ENCODE measurements around the gene MYO1D.
"Not testable (repeated sequence)": the region's sequence is repeated elsewhere in the genome, so short reads cannot be mapped to it uniquely, and the experiment has no call there.

MYO1D gene

DNA sequence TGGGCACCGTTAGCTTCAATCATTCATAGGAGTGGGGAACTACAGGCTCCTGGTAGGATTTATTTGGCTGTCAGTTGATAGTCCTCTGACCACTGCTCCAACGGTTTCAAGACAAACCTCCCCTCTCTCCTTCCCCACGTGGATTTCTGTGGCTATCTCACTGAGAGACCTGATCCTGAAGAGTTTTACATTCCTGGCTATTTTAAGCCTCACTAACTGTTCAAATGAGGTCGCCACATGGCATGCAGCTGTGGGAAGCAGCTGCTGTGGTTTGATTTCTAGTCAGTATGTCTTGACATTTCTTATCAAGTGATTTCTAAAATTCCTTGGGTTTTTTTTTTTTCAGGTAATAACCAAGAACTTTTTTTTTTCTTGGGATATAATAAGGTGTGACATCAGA, 351.8 kb downstream of the MYO1D start:
- DNase-seq (ENCODE audit: low spot score), result no peak

DNA sequence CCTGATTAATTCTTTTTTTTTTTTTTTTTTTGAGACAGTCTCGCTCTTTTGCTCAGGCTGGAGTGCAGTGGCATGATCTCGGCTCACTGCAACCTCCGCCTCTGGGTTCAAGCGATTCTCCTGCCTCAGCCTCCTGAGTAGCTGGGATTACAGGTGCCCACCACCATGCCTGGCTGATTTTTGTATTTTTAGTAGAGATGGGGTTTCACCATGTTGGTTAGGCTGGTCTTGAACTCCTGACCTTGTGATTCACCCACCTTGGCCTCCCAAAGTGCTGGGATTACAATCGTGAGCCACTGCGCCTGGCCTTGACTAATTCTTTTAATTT, 352.4 kb downstream of the MYO1D start:
- DNase-seq (ENCODE audit: low spot score), result not testable (repeated sequence)

DNA sequence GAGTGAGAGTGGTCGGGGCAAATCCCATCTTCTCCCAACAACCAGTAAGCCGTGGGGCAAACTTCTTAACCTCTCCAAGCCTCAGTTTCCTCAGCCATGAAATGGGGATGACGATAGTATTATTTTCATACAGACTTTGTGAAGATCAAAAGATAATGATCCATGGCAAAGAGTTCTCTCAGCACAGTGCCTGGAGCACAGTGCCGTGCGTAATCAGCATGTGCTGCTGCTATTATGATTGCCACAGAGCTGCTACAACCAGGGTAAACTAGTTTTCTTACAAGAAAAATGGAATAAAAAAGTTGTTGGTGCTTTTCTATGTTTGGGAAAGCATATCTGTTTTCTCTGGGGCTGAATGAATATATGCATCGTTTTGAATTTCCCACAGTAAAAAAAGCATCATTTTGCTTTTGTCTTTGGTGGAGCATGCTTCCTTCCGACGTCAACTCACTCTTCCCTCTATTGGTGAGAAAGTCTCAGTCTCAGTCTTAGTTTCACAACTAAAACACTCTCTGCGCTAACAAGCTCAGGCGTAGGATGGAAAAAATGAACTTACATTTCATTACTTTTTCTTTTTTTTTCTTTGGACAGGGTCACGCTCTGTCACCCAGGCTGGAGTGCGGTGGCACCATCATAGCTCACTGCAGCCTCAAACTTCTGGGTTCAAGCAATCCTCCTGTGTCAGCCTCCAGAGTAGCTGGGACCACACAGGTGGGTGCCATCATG, 352.9 kb downstream of the MYO1D start:
- DNase-seq (ENCODE audit: low spot score), result no peak

DNA sequence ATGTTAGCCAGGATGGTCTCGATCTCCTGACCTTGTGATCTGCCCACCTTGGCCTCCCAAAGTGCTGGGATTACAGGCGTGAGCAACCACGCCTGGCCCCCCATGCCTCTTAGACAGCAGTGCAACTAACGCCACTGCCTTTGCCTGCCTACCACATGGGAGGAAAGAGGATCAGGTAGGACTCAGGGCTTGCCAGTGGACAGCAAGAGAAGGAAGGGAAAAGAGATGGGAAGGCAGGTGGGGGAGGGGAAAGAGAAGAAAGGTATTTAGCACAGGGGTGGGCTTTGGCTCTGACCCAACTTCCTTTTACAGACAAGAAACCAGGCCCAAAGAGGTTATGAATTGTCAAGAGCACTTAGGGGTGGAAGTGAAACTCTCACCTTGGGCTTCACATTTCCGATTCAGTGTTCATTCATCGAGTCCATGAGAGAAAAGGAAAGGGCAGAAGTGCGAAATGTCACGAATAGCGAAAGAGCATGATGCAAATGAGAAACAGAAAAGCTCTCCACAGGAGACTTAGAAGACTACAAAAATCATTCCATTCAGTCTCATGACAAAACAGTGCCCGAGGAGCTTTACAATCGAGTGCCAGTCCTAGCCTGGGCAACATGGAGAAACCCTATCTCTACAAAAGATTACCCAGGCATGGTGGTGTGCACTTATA, 353.8 kb downstream of the MYO1D start:
- no peak for DNase-seq (ENCODE audit: low spot score)

DNA sequence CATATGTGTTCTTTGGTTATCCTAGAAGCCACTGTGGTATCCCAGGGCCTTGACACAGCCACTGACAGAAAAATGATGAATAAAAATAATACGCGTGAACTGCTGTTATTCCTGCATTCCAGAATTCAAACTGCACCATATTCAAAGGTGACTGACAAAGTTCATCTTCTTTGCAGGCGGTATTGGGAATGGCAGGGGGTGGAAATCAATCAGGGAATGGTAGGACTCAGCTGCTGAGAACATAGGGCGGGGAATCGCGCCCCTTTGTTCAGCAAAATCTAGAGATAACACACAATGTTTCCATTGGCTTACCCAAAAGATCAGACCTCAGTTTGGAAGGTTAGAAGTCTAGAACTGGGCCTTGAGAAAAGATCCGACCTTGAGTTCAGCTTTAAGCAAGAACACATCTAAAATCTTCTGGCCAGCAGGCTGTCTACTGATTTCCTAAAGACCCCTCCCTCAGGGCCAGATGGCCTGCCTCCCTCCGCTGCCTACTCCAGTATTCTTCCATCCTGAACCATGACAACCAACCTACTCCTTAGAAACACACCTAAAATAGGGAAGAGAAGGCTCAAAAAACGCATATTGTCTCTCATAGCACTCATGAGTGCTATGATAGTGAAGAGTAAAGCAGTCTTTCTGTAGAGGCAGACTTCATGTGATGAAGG, 356.1 kb downstream of the MYO1D start:
- peak; percentile 49 for DNase-seq (ENCODE audit: low spot score)

DNA sequence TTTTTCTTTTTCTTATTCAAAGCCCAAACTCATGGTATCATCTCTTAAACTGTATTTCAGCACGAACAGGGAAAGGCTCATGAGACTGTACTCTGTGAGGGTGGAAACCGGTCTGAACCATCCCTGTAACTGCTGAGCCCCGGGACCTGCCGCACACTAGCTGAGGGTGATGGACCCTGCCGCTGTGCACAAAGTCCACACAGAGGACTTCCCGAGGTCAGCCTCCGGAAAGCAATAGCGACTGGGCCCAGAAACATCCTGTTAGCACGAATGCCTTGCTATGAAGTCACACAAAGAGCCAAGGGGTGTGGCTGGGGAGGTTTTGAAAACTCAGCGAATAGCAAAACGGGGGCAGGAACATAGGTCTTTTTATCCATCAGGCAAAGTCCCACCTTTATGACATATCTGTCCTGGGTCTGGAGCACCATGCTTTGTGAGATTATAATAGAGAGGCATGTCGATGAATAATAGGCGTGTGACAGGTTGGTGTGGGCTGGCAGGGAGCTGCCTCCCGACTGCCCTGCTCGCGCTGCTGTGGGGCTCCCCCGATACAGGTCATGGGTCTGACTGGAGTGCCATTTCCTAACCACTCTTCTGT, 356.7 kb downstream of the MYO1D start:
- DNase-seq (ENCODE audit: low spot score), result no peak

DNA sequence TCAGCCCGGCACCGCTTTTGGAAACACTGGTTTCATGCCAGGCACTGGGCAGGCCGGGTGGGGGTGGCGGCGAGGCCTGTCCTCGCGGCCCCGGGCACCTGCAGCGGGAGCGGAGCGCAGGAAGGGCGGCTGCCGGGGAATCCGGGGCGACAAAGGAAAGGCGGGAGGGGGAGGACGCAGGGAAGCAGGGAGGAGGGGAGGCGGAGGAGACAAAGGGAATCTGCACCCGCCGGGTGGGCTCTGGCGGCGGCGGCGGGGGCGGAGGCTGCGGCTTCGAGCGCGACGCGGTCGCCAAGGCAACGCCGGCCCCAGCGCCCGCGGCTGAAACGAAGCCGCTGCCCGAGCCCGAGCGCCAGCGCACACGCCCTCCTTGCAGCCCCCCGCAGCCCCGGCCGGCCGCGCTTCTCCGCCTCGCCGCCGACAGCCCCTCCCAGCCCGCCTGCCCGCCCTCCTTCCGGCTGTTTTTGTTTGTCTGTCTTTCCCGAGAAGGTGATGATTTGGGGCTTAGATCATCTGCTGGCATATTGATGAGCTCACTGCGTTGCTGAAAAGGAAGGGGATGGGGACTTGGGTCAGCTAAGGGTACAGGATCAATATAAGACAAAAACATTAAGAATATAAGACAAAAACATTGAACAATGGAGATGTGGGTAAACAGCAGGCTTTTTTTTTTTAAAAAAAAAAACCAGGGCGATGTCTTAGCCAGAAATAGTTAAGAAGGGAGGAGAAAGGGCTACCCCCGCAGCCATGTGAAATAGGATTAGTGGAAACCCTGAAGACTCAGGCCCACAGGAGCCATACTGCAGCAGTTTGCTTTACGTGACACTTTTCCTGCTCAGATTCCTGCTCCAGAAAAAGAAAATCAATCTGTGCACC, 357.5 kb downstream of the MYO1D start:
- DNase-seq (ENCODE audit: low spot score), result peak; percentile 47

DNA sequence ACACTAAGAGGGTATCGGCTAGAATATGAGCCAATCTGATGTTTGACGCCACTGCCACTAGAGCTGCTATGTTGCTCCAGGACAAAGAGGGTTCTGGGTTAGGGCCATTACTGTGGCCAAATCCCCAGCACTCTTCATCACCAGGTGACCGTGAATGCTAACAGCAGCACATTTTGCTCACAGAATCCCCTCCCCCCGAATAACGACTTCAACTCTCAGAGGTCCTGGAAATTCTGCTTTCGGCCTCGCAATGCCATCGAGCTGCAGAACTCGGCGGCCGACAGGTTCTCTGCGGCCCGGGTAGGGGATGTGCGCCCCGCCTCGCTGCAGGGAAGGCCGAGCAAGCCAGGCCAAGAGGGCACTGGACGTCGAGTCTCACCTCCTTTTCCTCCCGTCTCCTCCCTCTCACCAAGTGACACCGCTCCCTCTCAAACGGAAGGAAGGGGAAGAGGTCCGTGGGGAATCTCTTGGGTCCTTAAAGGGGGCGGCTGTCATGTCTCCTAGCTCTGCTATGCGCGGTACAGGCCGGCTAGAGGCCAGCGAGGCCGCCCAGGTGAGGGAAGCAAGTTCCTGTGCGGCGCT, 358.2 kb downstream of the MYO1D start:
- no peak for DNase-seq (ENCODE audit: low spot score)

DNA sequence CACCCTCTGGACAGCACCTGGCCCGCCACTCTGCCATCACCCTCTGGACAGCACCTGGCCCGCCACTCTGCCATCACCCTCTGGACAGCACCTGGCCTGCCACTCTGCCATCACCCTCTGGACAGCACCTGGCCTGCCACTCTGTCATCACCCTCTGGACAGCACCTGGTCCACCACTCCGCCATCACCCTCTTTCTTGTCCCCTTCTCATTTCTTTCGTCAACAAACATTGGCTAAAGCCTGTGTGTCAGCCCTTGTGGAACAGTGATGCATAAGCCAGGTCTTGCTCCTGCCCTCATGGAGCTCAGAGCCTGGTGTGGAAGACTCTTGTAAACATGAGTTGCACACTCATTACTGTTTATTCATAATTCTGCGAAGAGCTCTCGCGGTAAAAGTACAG, 358.9 kb downstream of the MYO1D start:
- no peak for DNase-seq (ENCODE audit: low spot score)

DNA sequence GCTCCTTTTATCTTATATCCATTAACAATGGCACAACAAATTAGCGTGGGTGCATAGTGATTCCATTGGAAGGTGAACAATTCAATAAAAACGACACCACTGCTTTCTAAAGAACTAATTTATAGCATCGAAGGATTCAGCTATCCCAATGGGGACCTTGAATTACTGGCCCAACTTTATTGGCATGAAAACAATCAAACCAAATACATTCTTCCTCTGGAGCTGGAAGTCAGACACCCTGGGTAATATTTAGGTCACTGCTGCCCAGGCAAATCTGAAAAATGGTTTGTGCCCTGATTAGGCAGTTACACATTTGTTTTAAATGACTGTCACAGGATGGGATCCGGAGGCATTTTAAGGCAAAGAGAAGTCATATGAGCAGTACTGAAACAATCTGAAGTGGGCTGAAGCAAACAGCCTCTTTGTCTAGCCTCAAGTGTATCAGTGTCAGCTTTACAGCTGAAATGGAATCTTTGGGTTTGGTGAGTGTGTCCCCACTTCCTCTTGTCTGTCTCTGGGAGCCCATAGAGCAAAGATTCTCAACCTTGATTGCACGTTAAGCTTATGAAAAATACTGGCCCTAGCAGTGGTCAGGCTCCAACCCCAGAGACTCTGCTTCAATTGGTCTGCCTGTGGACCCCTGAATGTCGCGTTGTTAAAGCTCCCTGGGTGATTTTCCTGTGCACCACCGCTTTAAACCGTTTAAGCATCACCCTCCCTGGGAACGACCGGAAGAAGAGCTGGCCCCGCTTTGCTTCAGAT, 359.8 kb downstream of the MYO1D start:
- no peak for DNase-seq (ENCODE audit: low spot score)

DNA sequence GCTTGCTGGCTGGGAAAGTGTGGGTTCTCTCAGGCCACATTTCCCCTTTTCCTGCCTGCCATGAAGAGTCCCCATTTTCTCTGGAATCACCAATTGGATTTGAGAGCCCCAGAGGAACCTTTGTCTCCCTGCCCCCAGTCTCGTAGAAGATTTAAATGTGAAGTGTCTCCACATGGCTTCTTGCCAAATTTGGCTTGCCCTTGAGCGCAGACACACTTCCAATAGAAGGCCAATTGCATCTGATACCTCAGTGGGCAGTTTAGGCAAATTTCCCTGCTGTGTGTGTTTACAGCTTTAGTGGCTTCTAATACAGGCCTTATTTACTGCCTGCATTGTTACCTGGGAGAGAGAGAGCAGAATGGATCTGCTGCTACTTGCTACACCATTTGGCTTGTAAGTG, 360.5 kb downstream of the MYO1D start:
- DNase-seq (ENCODE audit: low spot score), result no peak

DNA sequence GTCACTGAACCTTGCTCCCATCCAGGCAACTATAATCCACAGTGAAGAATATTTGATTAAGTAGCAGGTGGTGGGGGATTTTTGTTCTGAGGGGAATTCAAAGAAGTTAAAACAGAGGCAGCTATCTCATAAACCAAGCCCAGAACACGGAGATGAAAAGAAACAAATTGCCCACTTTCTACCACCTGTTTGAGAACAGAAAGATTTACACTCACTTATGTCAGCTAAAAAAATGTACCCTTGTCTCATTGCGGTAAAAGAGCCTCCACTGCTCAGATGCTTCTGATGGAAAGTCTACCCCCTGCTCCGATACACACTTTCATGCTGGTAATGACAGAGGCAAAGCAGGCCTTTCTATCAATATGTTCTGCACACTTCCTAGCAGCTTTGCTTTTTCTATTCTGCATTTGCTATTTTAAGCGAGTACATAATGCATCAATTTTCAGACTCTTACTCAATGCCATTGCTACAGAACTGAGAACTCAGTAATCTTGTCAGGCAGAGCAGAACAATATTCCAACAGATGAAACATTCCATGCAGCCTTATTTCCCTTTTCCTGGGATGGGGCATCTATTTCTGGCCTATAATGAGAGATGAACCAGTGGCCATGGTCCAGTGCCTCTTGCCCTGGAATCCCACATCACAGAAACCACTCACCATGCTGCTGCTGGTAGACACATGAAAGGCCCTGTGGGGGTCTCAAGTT, 361.1 kb downstream of the MYO1D start:
- peak; percentile 60 for DNase-seq (ENCODE audit: low spot score)

DNA sequence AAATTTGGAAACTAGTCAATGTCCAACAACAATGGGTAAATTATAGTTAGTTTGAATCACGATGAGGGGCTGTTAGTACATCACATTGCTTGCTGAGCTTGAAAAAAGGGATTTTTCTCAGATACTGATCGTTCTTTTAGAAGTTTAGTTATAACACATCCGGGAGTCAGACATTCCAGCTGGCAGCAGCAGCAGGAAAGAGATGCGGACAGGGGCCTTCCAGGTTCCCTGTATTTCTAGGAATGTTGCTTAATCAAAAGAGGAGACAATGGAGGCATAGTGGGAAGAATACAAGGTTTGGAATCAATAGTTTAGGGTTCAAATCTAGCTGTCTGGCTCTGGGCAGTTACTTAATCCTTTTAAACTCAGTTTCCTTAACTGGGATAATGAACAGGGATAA, 362.3 kb downstream of the MYO1D start:
- DNase-seq (ENCODE audit: low spot score), result no peak

DNA sequence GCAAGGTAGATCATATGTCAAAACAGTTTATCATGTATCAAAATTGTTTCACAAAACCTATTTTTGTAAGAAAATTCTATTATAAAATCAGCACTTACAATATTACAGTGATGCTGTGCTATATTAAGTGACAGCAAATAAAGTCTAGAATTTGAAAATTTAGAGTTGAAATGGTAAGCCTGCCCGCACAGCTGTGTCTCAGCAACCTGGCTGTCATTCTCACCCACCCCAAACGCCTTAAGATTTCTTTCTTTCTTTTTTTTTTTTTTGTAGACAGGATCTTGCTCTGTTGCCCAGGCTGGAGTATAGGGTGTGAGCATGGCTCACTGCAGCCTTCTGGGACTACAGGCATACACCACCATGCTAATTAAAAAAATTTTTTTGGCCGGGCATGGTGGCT, 363.3 kb downstream of the MYO1D start:
- DNase-seq (ENCODE audit: low spot score), result no peak

DNA sequence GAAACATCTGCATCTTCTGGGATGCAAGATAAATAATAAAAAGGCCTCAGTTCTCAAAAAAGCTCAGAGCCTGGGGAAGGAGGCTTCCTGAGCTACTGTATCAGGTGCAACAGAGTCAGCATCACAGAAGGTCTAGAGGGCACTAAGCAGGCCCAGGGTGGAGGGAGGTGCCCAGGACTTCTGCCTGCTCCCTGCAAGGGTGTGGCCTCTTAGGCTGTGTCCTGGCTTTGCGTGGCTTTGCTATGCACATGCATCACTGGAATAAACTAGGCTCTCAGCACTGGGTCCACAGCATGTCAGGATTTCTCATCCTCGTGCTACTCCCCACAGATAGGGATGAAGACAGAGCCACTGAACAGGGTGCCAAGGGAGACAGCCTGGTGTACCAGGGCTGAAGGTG, 364.6 kb downstream of the MYO1D start:
- DNase-seq (ENCODE audit: low spot score), result no peak

DNA sequence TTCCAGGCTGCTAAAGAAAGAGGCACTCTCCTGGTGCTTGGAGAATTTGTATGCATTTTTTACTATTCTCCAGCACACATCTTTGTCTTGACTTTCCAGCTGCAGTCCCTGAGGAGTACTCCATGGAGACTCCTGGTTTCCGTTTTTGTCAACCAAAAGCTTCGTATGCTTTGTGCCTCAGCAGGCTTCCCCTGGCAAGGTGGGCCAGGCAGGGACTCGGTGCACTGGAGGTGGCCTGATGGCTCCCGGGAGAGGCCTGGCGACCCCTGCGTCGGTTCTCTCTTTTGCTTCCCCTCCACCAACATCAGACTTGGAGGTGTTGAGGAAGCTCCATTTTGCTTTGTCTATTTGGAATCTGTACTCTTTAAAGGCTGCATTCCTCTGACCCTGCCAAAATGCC, 366.5 kb downstream of the MYO1D start:
- no peak for DNase-seq (ENCODE audit: low spot score)

DNA sequence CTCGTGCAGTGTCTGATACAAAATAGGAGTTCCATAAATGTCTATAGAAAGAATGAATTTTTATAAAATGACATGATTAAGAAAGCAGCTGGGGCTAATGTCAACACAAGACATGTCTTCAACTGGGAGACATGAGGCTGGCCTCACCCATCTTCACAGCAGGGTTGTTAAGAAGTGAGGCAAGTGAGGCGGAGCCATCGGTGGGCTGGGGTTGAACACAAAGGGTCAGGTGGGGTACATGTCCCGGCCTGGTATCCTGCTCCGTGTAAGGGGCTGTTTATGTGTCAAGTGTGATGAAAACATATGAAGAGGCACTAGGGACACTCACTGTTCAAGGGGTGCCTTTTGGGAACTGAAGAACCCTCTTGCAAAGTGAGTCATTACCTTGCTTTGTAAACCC, 368.0 kb downstream of the MYO1D start:
- no peak for DNase-seq (ENCODE audit: low spot score)

DNA sequence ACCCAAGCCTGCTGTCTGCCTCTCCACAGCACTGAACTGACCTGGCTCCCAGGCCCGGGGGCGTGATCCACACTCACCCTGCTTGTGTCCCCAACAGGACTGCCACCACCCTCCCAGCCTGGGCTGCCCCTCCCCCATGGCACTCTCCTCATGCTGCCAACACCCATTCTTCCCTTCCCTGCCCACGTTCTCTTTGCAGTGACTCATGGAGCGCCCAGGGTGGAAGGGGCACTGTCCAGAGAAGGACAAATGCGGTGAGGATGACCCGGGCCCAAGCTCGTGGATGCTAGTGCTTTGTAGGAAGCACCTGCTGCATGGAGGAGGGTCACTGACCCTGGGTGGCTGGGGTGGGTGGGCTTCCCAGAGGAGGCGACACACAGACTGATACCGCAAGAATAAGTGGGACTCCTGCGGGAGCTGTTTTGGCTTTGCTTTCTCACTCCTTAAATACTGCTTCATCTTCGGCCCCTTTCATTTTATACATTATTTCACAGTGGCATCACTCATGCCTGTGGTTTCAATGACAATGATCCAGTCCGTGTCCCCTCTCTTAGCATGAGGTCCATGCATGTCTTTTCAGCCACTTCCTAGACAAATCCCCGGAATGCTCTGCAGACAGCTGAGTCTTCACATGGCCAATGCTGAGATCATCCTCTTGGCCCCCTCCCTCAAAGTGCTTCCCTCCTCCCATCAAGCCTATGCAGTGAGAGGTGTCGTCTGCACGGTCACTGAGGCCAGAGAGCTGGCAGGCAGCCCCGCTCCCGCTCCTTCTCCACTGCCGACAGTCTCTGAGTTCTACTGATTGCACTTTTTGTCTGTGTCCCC, 372.5 kb downstream of the MYO1D start:
- no peak for DNase-seq (ENCODE audit: low spot score)

All from Ammon's horn (tissue), 1 donor.